Endothelial cell of umbilical vein (primary cell): ENCODE data around the gene PIBF1.

ENCODE experiments used
- MYC ChIP-seq: IDR thresholded peaks from one replicate; pipeline ENCODE4 v1.6.1; 2011; ENCODE audit warnings: mild to moderate bottlenecking, low read depth, low read length
- TF ChIP-seq, protein P1 (sequence below), 2 donors: IDR thresholded peaks; 1 replicate in 1 of 2; 2 replicates in 1 of 2; pipeline ENCODE4 v1.5.1; 2011; ENCODE audit warnings: low read length in 2 of 2, mild to moderate bottlenecking in 2 of 2, moderate library complexity in 2 of 2, control low read depth in 1 of 2, inconsistent platforms in 1 of 2, low read depth in 1 of 2; ENCODE audit not compliant: insufficient read depth in 1 of 2; ENCODE audit errors: extremely low read depth in 1 of 2

GRCh38 chr13:72986197-72986596 lies 204.3 kb downstream of the PIBF1 start:
- TF ChIP-seq, protein P1, sequence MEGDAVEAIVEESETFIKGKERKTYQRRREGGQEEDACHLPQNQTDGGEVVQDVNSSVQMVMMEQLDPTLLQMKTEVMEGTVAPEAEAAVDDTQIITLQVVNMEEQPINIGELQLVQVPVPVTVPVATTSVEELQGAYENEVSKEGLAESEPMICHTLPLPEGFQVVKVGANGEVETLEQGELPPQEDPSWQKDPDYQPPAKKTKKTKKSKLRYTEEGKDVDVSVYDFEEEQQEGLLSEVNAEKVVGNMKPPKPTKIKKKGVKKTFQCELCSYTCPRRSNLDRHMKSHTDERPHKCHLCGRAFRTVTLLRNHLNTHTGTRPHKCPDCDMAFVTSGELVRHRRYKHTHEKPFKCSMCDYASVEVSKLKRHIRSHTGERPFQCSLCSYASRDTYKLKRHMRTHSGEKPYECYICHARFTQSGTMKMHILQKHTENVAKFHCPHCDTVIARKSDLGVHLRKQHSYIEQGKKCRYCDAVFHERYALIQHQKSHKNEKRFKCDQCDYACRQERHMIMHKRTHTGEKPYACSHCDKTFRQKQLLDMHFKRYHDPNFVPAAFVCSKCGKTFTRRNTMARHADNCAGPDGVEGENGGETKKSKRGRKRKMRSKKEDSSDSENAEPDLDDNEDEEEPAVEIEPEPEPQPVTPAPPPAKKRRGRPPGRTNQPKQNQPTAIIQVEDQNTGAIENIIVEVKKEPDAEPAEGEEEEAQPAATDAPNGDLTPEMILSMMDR (IDR thresholded peaks at IDR 0.05; ENCODE audit: extremely low read depth in 1 of 2, insufficient read depth in 1 of 2, low read depth in 1 of 2, low read length in 2 of 2): no peak
- TF ChIP-seq MYC: no peak
